H9 (cell line): ENCODE data around the gene FANK1. TPM values are rescaled to one million over a fixed set of nuclear protein-coding genes. Genes with fewer than 3 reads are reported as not detected.

ENCODE experiments used
- DNase-seq: peaks from one replicate; pipeline ENCODE4 v3.0.0-alpha.2; 2017
- H2AFZ ChIP-seq: one replicate; pipeline ENCODE4 v1.6.1; 2013; ENCODE audit warnings: mild to moderate bottlenecking, low read length, control low read depth, moderate library complexity
- H2AK5ac ChIP-seq: 2 replicates; pipeline ENCODE4 v1.6.1; 2013; ENCODE audit warnings: low read length, control low read depth, mixed read lengths; ENCODE audit not compliant: insufficient read length
- H2BK120ac ChIP-seq: one replicate; pipeline ENCODE4 v1.6.1; 2013; ENCODE audit warnings: low read depth, mild to moderate bottlenecking, low read length, control low read depth, inconsistent platforms; ENCODE audit not compliant: poor library complexity, severe bottlenecking
- H2BK12ac ChIP-seq: 2 replicates; pipeline ENCODE4 v1.6.1; 2013; ENCODE audit warnings: low read length, control low read depth, mixed read lengths, low read depth; ENCODE audit not compliant: insufficient read length
- H2BK15ac ChIP-seq: 2 replicates; pipeline ENCODE4 v1.6.1; 2013; ENCODE audit warnings: low read depth, low read length, control low read depth
- H2BK20ac ChIP-seq: one replicate; pipeline ENCODE4 v1.6.1; 2013; ENCODE audit warnings: low read depth, mild to moderate bottlenecking, low read length, control low read depth, inconsistent platforms; ENCODE audit not compliant: poor library complexity, severe bottlenecking
- H2BK5ac ChIP-seq: 2 replicates; pipeline ENCODE4 v1.6.1; 2013; ENCODE audit warnings: low read length, control low read depth, mixed read lengths; ENCODE audit not compliant: insufficient read length
- H3K14ac ChIP-seq: 2 replicates; pipeline ENCODE4 v1.6.1; 2013; ENCODE audit warnings: low read length, control low read depth; ENCODE audit not compliant: insufficient read depth
- H3K18ac ChIP-seq: 2 replicates; pipeline ENCODE4 v1.6.1; 2013; ENCODE audit warnings: low read depth, mild to moderate bottlenecking, mixed read lengths, low read length, control low read depth; ENCODE audit not compliant: insufficient read length
- H3K23ac ChIP-seq: 2 replicates; pipeline ENCODE4 v1.6.1; 2013; ENCODE audit warnings: low read length, control low read depth, mixed read lengths, low read depth; ENCODE audit not compliant: insufficient read length
- H3K23me2 ChIP-seq: 2 replicates; pipeline ENCODE4 v1.6.1; 2013; ENCODE audit warnings: low read depth, mild to moderate bottlenecking, mixed read lengths, low read length, control low read depth; ENCODE audit not compliant: insufficient read length, poor library complexity, severe bottlenecking
- H3K27ac ChIP-seq: 2 replicates; pipeline ENCODE4 v1.5.1; 2013; ENCODE audit warnings: low read length, control low read depth, mixed read lengths, low read depth; ENCODE audit not compliant: insufficient read length
- H3K27me3 ChIP-seq: 2 replicates; pipeline ENCODE4 v1.6.1; 2013; ENCODE audit warnings: low read length, control low read depth, inconsistent platforms; ENCODE audit not compliant: insufficient read depth
- H3K4ac ChIP-seq: 2 replicates; pipeline ENCODE4 v1.6.1; 2013; ENCODE audit warnings: low read depth, mild to moderate bottlenecking, control low read depth, inconsistent platforms, low read length, moderate library complexity
- H3K4me1 ChIP-seq: 2 replicates; pipeline ENCODE4 v1.6.1; 2013; ENCODE audit warnings: low read length, control low read depth, inconsistent platforms; ENCODE audit not compliant: insufficient read depth
- H3K4me2 ChIP-seq: 2 replicates; pipeline ENCODE4 v1.6.1; 2013; ENCODE audit warnings: low read length, control low read depth, mixed read lengths; ENCODE audit not compliant: insufficient read length, insufficient read depth
- H3K56ac ChIP-seq: 2 replicates; pipeline ENCODE4 v1.6.1; 2013; ENCODE audit warnings: low read depth, mild to moderate bottlenecking, mixed read lengths, low read length, control low read depth; ENCODE audit not compliant: insufficient read length
- H3K79me1 ChIP-seq: 2 replicates; pipeline ENCODE4 v1.6.1; 2013; ENCODE audit warnings: low read depth, mild to moderate bottlenecking, moderate library complexity, low read length, control low read depth, inconsistent platforms; ENCODE audit not compliant: insufficient read depth, poor library complexity, severe bottlenecking
- H3K79me2 ChIP-seq: 2 replicates; pipeline ENCODE4 v1.6.1; 2013; ENCODE audit warnings: low read length, control low read depth, inconsistent platforms; ENCODE audit not compliant: insufficient read depth
- H3K9ac ChIP-seq: 2 replicates; pipeline ENCODE4 v1.6.1; 2013; ENCODE audit warnings: low read length, control low read depth, mixed read lengths; ENCODE audit not compliant: insufficient read length; ENCODE audit errors: extremely low read depth
- H3K9me3 ChIP-seq: one replicate; pipeline ENCODE4 v1.6.1; 2013; ENCODE audit warnings: low read depth, low read length, inconsistent platforms; ENCODE audit not compliant: control insufficient read depth
- H3T11ph ChIP-seq: one replicate; pipeline ENCODE4 v1.6.1; 2013; ENCODE audit warnings: mild to moderate bottlenecking, low read length, control low read depth, inconsistent platforms
- H4K20me1 ChIP-seq: one replicate; pipeline ENCODE4 v1.6.1; 2013; ENCODE audit not compliant: control insufficient read depth, insufficient read length, insufficient read depth
- H4K5ac ChIP-seq: 2 replicates; pipeline ENCODE4 v1.6.1; 2013; ENCODE audit warnings: low read depth, mild to moderate bottlenecking, mixed read lengths, low read length, control low read depth; ENCODE audit not compliant: insufficient read length
- H4K8ac ChIP-seq: replicated peaks from 2 replicates; pipeline ENCODE4 v1.6.1; 2013; ENCODE audit warnings: low read length, control low read depth, mixed read lengths, low read depth; ENCODE audit not compliant: insufficient read length
- H4K91ac ChIP-seq: 2 replicates; pipeline ENCODE4 v1.6.1; 2013; ENCODE audit warnings: low read depth, mild to moderate bottlenecking, moderate library complexity, mixed read lengths, low read length, control low read depth; ENCODE audit not compliant: insufficient read length
- H3K27ac Mint-ChIP-seq, 3 experiments: 2 replicates in 2 of 3; 3 replicates in 1 of 3; pipeline ENCODE4 v1.8.0; 2020 to 2021; ENCODE audit warnings: mixed read lengths in 3 of 3, mild to moderate bottlenecking in 1 of 3, moderate library complexity in 1 of 3
- H3K27me3 Mint-ChIP-seq: 2 replicates; pipeline ENCODE4 v1.8.0; 2021; ENCODE audit warnings: low read depth, mild to moderate bottlenecking, moderate library complexity, mixed read lengths
- H3K36me3 Mint-ChIP-seq, 3 experiments: 2 replicates in 2 of 3; 3 replicates in 1 of 3; pipeline ENCODE4 v1.8.0; 2020 to 2021; ENCODE audit warnings: low read depth in 3 of 3, mixed read lengths in 3 of 3; ENCODE audit not compliant: insufficient read depth in 1 of 3
- H3K4me1 Mint-ChIP-seq, 2 experiments: 2 replicates each; pipeline ENCODE4 v1.8.0; 2020; ENCODE audit warnings: mixed read lengths in 2 of 2
- H3K4me3 Mint-ChIP-seq, 2 experiments: 2 replicates in 1 of 2; 3 replicates in 1 of 2; pipeline ENCODE4 v1.8.0; 2020 to 2021; ENCODE audit warnings: mild to moderate bottlenecking in 2 of 2, mixed read lengths in 2 of 2, moderate library complexity in 1 of 2
- H3K9me3 Mint-ChIP-seq, 2 experiments: 2 replicates in 1 of 2; 3 replicates in 1 of 2; pipeline ENCODE4 v1.8.0; 2020; ENCODE audit warnings: mild to moderate bottlenecking in 2 of 2, mixed read lengths in 2 of 2, moderate library complexity in 1 of 2
- CTCF ChIP-seq: fragments of 200-600 bp; sonication (generic); conservative IDR thresholded peaks from 3 replicates; pipeline ENCODE4 v1.8.0; 2021; ENCODE audit warnings: antibody characterized with exemption, mild to moderate bottlenecking
- WGBS: extraction: QIAGEN DNeasy Blood & Tissue Kit; methylation state at CpG from one replicate; pipeline ENCODE4 v1.1.7; 2013; ENCODE audit warnings: missing lambda C conversion rate, low lambda C conversion rate, mixed read lengths; ENCODE audit not compliant: insufficient read length; ENCODE audit errors: extremely low coverage; 5-methylcytosine and 5-hydroxymethylcytosine counted together
- total RNA-seq: library from RNA; stranded (reverse); gene quantifications from 2 replicates; pipeline ENCODE4 v1.2.1, GENCODE V29; 2021

FANK1 gene
- total RNA-seq, 1 experiment from 2014 or later: 0.68 TPM

- TF ChIP-seq CTCF: no peak
- Histone ChIP-seq H3K23ac (no peak overlapping the region), H3K23me2 (no peaks in the 10 kb centered on the region), H4K5ac (no peak overlapping the region), H3T11ph (no peak overlapping the region), H2BK5ac (no peak overlapping the region), H4K20me1 (no peaks in the 10 kb centered on the region), H3K4me2 (no peak overlapping the region), H3K79me1 (no peaks in the 10 kb centered on the region), H3K27ac (no peak overlapping the region), H3K18ac (no peak overlapping the region), H3K56ac (no peak overlapping the region), H3K4ac (no peak overlapping the region), H3K27me3 (no peaks in the 10 kb centered on the region), H2BK20ac (no peak overlapping the region), H4K91ac (no peak overlapping the region), H2AK5ac (no peak overlapping the region), H3K9me3 (no peaks in the 10 kb centered on the region), H3K9ac (no peak overlapping the region), H2AFZ (no peak overlapping the region), H2BK12ac (no peak overlapping the region), H4K8ac (no peak overlapping the region), H2BK15ac (no peak overlapping the region), H3K4me1 (no peaks in the 10 kb centered on the region), H3K79me2 (no peaks in the 10 kb centered on the region), H3K14ac (no peak overlapping the region), H2BK120ac (no peak overlapping the region)
- WGBS: no CpG with 5 or more reads among the region's 2 CpGs
- H3K9me3 Mint-ChIP-seq: no peaks in the 10 kb centered on the region
- H3K27me3 Mint-ChIP-seq: no peaks in the 10 kb centered on the region
- no peaks in the 10 kb centered on the region for H3K4me1 Mint-ChIP-seq
- H3K36me3 Mint-ChIP-seq: peaks cover 13 to 42% (median 30%) of the 10 kb centered on the region in 3 experiments
- no peak for DNase-seq
- H3K4me3 Mint-ChIP-seq: no peak overlapping the region
- peak overlapping the region in 1 of 3 experiments; percentile 66; a peak in 2 of 7 replicates for H3K27ac Mint-ChIP-seq
Measured at GRCh38 chr10:125850766-125851731, 45.3 kb upstream of the FANK1 start.
